ENCODE data around the gene PTN.
"Not testable (repeated sequence)": the region's sequence is repeated elsewhere in the genome, so short reads cannot be mapped to it uniquely, and the experiment has no call there.

Gene PTN

GRCh38 chr7:137324796-137325696 is 18.5 kb downstream of the PTN start:
- DNase-seq (ENCODE audit: low spot score): no peak

DNA sequence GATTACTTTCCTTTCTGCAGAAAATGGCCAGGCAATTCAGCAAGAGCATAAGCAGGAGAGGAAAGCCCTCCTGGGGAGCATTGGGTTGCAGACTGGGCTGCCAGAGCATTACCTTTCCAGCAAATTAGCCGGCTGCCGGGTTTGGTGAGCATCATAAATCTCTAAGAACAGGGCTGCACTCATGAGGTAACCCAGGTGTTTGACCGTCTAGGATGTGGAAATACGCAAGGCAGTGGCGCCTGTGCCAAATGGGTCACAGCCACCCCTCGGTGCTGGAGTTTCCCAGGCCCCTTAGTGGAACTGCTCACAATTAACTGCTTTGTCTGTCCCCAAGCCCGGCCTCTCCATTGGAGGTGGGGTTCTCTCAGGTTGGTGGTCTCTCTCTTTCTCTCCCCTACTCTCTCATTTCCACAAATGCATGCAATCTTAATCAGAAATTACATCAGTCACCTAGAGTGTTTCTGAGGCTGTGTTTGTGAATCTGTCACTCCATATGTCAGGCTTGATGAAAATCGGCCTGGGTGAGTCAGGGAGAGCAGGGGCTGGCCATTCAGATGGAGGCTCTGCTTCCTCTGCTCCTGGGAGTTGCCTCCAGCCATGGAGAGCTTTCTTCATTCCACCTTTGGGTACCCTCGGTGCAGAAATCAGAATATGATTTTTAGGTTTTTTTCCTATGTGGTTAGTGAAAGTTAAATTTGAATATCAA is 26.7 kb downstream of the PTN start:
- DNase-seq (ENCODE audit: low spot score): no peak

DNA sequence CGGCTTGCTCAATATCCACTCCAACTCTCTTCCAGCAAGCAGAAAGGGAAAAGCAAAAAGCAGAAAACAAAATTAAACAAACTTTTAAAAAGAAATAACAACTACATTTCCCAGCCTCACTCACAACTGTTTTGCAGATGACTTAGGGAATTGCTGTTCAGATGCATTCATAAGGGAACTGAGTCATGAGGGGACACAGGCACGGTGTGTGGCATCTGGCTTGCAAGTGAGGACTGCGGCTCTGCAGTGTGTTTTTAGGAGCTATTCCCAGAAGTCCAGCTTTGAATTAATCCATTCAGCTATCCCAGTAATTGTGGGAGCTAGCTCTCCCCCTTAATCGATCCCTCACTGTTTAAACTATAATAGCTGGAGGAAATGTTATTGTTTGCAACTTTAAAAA is 30.3 kb downstream of the PTN start:
- DNase-seq (ENCODE audit: low spot score): no peak

- DNase-seq (ENCODE audit: low spot score): no peak
Observed at GRCh38 chr7:137306748-137307147, 36.8 kb downstream of the PTN start.

DNA sequence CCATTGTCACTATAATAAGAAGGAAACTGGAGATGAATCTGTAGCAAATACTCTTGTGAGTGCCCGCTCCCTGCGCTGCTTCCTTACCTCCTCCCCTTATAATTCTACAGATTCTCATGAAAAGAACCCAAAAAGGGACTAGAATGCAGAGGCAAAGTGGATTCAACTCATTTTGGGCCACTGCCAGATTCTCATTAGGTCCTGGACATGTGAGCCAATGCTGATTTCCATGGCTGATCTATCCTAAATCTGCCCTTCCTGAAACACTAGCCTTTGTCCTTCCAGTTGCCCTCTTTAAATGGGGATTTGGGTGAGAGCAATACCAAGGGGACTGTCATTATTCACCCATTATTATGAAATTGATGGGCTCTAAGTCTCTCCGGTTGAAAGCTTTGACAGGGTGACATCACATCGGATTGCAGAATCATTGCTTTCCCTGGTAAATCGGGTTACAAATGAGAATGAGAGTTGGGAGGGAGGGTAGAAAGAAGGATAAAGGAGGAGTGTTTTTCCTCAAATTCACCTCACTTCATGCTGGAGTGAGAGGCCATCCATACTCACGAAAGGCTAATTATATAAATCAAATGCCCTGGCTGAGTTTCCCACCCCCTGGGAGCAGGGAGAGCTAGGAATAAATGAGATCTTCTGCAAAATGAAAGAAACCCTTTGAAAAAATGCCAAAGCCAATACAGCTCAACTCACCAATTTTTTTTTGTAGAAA is 37.5 kb downstream of the PTN start:
- DNase-seq (ENCODE audit: low spot score): no peak

- no peak for DNase-seq (ENCODE audit: low spot score)
Observed at GRCh38 chr7:137304624-137305235, 38.8 kb downstream of the PTN start.

- DNase-seq (ENCODE audit: low spot score): no peak
Observed at GRCh38 chr7:137304165-137304564, 39.4 kb downstream of the PTN start.

DNA sequence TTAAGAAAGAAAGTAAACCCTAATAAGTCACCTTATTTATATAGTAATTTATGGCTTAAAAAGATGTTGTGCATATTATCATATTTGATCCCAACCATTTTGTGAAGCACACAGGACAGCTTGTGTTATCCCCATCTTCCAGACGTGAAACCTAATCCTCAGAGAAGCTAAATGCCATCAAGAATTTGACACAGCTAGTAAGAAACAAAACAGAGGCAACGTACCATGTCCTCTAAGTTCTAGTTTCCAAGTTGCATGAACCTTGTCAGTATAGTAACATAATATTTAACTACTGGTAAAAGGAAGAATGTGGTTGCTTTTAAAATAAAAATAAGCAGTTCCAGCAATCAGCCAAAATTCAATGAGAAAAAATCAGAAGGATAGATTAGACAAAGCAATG is 41.5 kb downstream of the PTN start:
- no peak for DNase-seq (ENCODE audit: low spot score)

DNA sequence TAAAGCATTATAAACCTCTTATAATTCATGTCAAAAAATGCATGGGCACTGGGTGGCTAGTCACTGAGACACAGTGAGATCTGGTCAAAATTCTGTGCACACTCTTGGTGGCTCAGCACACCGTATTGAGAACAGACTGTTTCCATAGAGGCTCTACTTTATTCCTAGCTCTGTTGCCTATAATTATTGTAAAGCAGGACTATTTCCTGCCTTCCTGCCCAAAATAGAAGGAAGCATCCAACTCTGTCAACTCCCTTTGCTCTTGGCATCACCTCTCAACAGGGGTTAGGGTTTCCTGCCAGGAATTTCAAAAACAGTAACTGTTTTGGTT is 45.1 kb downstream of the PTN start:
- no peak for DNase-seq (ENCODE audit: low spot score)

GRCh38 chr7:137297551-137298463 is 45.7 kb downstream of the PTN start:
- DNase-seq (ENCODE audit: low spot score): no peak

DNA sequence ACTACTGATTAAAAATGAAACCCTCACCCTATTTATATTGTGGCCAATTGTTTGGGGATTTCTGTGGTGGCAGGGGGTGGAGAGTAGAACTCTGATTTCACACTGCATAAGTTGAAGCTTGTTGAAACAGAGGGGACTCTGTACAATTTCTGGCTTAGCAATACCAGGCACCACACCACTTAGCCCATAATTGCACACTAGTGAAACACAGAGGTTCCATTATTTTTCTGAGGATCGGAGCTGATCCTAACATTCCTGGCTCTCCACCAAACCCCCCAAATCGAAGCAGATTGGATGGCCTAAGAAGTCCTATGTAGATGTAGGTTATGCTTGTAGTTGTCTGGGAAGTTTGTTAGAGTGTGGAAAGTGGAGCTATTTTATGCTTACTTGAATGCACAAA is 47.0 kb downstream of the PTN start:
- no peak for DNase-seq (ENCODE audit: low spot score)

DNA sequence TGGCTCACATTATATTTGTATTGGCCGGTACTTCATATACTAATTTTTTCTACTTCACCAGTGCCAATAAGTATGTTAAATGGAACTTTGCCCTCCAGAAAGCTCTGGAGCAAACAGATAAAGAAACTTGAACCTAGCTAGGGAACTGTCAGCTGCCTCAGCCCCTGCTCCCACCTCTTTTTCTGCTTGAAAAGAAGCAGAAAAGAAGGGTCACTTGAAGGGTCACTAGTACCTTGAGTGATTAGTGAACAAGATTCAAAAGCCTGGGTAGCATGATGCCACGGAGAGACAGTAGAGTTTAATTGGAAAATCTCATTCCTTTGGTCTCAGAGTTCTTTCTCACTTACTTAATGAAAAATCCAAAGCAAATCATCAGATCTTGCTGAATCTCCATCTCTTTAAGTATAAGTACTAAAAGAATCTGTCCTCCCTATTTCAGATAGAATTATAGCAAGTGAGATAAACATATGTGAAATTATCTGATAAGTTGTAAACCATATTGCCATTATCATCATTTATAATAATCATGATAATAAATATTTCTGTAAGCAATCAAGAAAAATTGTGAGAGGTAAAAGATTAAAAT is 47.7 kb downstream of the PTN start:
- DNase-seq (ENCODE audit: low spot score): no peak

DNA sequence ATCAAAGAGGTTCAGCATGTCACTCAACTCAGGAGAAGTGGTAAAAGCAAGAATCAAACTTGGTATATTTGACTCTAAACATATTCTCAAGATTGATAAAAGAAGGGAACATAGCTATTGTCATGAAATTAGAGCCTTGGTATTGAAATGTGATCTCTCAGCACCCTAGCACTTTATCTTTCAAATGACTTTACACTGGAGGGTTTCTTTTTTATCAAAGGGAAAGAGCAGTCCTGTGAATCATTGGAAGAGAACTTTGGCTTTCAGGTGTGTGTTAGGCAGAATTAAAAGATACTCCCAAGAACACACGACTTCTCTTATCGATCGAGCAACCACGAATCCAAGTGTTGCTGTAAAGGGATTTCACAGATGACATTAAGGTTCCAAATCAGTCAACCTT is 54.4 kb downstream of the PTN start:
- no peak for DNase-seq (ENCODE audit: low spot score)

GRCh38 chr7:137287651-137288258 is 55.8 kb downstream of the PTN start:
- DNase-seq (ENCODE audit: low spot score): no peak

- DNase-seq (ENCODE audit: low spot score): no peak
Observed at GRCh38 chr7:137283153-137283552, 60.4 kb downstream of the PTN start.

- no peak for DNase-seq (ENCODE audit: low spot score)
Observed at GRCh38 chr7:137282043-137282442, 61.5 kb downstream of the PTN start.

GRCh38 chr7:137276189-137276588 is 67.3 kb downstream of the PTN start:
- no peak for DNase-seq (ENCODE audit: low spot score)

DNA sequence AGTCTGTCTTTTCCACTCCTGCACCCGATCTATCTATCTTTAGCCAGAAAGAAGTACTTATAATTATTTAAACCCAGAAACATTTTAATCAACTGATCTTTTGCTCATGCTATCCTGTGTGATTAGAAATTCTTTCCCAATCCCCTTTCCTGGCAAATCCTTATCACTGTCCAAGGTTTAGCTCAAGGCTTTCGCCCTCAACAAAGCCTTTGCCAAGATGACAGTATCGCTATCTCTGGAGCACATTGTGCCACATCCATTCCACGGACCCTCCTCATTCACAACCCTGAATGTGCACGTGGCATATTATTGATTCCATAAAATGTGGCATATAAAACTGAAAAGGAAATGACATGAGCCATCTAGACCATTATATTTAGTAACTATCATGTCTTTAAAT is 71.3 kb downstream of the PTN start:
- no peak for DNase-seq (ENCODE audit: low spot score)

GRCh38 chr7:137269240-137269639 is 74.3 kb downstream of the PTN start:
- DNase-seq (ENCODE audit: low spot score): no peak

DNA sequence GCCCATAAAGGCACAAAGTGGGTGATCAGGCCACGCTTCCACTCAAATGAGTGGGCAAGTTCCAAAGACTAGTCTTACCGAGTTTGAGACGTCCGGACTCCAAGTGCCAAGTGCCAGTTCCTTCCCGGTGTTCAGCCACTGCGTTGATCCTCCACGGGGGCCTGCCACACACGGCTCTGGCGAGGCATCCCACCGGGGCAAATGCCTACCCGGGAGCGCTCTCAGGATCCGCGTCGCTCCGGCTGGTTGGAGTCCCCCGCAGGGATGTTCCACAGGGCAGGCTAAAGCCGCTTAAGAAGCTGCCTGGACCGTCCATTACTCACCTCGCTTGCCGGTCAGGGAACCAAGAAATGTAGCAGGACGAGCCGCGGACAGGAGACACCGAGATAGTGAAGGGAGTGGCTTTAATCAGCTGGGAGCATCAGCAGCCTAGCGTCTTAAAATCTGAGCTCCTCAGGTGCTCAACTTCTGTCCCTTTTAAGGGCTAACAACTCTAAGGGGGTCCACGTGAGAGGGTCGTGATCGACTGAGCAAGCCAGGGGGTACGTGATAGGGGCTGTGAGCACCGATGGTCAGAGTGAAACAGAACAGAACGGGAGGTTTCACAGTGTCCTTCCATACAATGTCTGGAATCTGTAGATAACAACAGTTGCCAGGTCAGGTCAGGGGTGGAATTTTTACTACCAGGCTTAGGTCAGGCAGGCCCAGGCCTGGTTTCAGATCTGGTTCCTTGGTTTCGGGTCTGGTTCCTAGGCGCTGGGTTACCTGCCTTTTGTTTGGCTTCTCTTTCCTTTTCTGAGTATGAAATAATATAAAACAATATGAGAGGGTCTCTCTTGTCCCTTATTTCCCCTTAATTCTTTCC is 75.3 kb downstream of the PTN start:
- not testable (repeated sequence) for DNase-seq (ENCODE audit: low spot score)
